GM12872 (cell line): ENCODE results near the gene PTPRN2.

ENCODE experiments used
- CTCF ChIP-seq: IDR thresholded peaks from 3 replicates; pipeline ENCODE4 v1.5.1; 2011; ENCODE audit warnings: low read depth, mild to moderate bottlenecking, low read length, moderate library complexity; ENCODE audit not compliant: insufficient read depth

Gene PTPRN2

GRCh38 chr7:158096582-158096981 is 491.0 kb downstream of the PTPRN2 start:
- TF ChIP-seq CTCF, result no peak

- no peak for TF ChIP-seq CTCF
These were observed 492.9 kb downstream of the PTPRN2 start for GRCh38 chr7:158094671-158095226.

- TF ChIP-seq CTCF, result no peak
These were observed 493.6 kb downstream of the PTPRN2 start for GRCh38 chr7:158094046-158094445.

GRCh38 chr7:158093156-158093796 is 494.3 kb downstream of the PTPRN2 start:
- no peak for TF ChIP-seq CTCF

- TF ChIP-seq CTCF, result no peak
These were observed 500.4 kb downstream of the PTPRN2 start for GRCh38 chr7:158087196-158087595.

- TF ChIP-seq CTCF, result no peak
These were observed 501.6 kb downstream of the PTPRN2 start for GRCh38 chr7:158085741-158086695.

GRCh38 chr7:158084555-158084954 is 503.1 kb downstream of the PTPRN2 start:
- no peak for TF ChIP-seq CTCF
